Activated CD4-positive, alpha-beta T cell treated with anti-CD3 and anti-CD28 coated beads, Interleukin-2, Interleukin-4, amounts not matched to agents 100 ng/mL and 50 ng/mL, durations not matched to agents 16 hours and 8 hours (primary cell): Measurements from ENCODE around the gene SUSD6.

Experiments used
- DNase-seq: peaks from one replicate; pipeline ENCODE4 v3.0.0-alpha.2; 2020; ENCODE audit warnings: low spot score

The SUSD6 gene

GRCh38 chr14:69673578-69674305 is 62.3 kb downstream of the SUSD6 start:
- DNase-seq: no peak

GRCh38 chr14:69674546-69675244 is 63.3 kb downstream of the SUSD6 start:
- peak; percentile 57 for DNase-seq

- no peak for DNase-seq
These were observed 63.8 kb downstream of the SUSD6 start for GRCh38 chr14:69675245-69675583.

DNA sequence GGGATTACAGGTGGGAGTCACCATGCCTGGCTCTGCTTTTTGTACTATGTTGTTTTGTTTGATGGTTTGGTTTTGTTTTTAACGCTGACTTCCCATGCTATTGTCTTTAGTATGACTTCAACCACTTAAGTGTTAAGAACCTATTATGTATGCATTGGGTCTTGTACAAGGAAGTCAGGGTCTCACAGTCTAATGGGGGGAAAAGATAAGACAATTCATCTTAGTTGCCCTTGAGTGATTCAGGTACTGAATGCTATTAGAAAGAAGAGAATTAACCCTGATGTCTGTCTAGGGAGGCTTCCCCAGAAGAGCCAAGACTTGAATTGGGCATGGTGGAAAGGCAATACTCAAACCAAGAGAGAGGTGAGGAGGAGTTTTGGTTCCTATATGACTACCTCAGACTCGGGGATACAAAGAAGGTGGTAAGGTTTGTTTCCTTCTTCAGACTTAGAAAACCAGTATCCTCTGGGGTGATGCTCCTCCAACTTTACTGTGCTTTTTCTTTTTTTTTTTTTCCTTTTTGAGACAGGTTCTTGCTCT is 64.6 kb downstream of the SUSD6 start:
- DNase-seq: peak; percentile 93

DNA sequence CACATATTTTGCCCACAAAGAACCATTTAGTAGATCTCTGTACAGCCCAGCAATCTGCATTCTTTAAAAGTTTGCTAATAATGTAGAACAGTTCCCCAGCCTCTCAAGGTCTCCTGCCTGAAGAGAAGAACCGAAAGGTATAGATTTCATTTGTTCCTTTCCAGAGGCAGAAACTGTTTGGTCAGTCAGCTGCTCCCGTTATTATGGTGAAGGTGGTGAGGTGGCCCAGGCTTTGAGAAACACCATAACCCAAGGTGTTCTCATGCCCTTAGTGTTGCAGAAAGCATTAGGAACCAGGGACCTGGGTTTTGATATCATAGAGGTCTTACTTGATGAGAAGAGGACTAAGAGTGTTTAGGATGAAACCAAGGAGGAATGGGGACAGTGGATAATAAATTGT is 65.3 kb downstream of the SUSD6 start:
- peak; percentile 54 for DNase-seq

- no peak for DNase-seq
These were observed 68.9 kb downstream of the SUSD6 start for GRCh38 chr14:69680297-69680696.

DNA sequence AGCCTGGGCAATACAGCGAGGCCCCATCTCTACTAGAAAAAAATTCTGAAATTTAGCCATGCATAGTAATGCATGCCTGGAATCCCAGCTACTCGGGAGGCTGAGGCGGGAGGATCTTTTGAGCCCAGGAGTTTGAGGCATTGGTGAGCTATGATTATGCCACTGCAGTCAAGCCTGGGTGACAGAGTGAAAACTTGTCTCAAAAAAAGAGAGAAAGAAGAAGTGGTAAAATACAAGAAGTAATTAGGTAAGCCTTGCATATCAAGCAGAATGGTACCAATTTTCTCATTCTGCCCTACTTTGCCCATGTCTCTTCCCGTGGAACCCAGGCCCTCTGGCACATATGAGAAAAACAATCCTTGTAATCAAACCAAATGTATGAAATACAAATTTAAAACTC is 70.7 kb downstream of the SUSD6 start:
- DNase-seq: no peak

- DNase-seq: peak; percentile 64
These were observed 71.3 kb downstream of the SUSD6 start for GRCh38 chr14:69682621-69683263.

GRCh38 chr14:69683971-69684370 is 72.6 kb downstream of the SUSD6 start:
- peak; percentile 74 for DNase-seq

DNA sequence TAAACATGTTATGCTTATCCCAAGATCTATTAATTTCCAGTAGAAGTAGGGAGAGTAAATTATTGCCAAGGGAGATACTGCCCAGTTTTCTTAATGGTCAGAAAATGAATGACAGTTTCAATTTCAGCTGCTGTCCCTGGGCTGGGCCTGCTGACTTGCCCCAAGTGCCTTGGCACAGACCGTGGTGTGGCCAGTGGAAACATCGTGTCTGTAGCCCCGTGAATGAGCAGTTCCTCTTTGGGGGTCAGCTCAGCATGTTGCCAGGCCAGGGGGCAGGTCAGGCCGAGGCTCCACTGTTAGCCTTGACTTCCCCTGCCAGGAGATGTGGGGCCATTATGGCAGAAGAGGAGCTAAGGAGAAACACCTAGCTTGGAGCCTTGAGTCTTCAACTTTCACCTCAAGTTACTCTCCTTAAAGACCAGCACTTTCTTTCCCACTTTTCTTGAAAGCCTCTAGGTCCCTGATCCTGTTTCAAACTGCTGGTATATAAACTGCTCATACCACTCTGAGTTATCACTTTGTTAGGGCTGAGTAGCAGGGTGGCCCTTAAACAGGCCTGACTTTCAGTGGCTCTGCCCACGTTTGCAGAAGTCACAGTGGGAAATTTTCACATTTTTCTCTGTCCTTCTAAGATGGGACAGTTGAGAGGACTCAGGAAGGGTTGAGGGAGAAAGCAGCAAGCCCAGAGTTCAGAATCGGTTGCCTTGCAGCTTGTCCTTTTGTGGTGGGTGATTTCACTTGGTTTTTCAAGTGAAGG is 73.2 kb downstream of the SUSD6 start:
- DNase-seq: no peak

DNA sequence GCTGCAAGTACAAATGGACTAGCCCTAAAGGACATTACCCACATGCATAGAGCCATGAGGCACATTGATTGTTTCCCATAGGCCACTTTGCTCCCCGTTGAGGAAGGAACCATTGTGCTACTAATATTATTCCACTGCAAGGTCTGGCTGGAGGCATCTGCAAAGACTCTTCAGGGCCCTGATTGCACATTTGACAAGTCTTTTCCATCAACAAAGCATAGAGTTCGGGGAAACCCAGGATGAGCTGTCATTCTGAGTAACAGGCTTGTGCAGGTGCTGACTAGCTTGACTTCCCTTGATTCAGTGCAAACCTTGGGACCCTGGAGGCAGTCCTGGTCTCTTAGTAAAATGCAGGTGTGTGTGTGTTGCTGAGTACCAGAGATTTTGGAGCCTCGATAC is 73.8 kb downstream of the SUSD6 start:
- DNase-seq: peak; percentile 93

- DNase-seq: peak; percentile 75
These were observed 74.3 kb downstream of the SUSD6 start for GRCh38 chr14:69685716-69686115.

- no peak for DNase-seq
These were observed 76.4 kb downstream of the SUSD6 start for GRCh38 chr14:69687606-69688298.

GRCh38 chr14:69688299-69688649 is 76.9 kb downstream of the SUSD6 start:
- DNase-seq: no peak

DNA sequence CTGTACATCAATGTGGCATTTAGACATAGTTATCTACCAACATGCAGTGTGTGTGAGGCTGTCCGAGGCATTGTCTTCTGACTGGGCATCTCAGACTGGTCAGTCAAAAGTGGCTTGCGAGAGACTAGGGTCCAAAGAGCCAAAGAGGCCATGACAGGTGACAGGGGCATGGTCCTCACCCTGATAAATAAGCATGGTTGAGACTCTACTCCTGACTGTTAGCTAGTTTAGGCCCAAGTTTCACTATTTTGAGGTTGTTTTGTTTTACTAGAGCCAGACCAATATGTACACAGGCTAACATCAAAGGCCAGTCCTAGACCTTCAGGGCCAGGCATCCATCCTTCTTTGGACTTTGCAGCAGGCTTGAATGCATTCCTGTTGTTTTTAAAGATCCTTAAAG is 78.6 kb downstream of the SUSD6 start:
- no peak for DNase-seq

DNA sequence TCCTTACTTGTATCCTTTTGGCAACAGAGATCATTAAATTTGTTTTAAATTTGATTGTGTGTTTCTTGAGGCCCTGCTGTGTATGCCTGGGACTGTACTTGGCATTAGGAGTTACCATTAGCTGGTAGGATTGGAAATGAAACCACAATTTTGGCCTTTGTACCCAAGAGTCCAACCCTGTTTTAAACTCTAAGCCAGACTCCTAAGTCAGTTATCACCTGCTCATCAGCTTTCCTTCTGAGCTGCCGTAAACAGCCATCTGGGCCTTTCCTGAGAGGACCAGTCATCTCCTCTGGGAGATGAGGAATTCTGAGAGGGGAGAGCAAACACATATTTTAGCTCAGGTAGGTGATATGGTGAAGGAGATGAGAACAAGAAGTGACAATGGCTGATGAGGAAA is 81.2 kb downstream of the SUSD6 start:
- DNase-seq: no peak

GRCh38 chr14:69693145-69693544 is 81.7 kb downstream of the SUSD6 start:
- no peak for DNase-seq

- no peak for DNase-seq
These were observed 82.7 kb downstream of the SUSD6 start for GRCh38 chr14:69693801-69694729.

DNA sequence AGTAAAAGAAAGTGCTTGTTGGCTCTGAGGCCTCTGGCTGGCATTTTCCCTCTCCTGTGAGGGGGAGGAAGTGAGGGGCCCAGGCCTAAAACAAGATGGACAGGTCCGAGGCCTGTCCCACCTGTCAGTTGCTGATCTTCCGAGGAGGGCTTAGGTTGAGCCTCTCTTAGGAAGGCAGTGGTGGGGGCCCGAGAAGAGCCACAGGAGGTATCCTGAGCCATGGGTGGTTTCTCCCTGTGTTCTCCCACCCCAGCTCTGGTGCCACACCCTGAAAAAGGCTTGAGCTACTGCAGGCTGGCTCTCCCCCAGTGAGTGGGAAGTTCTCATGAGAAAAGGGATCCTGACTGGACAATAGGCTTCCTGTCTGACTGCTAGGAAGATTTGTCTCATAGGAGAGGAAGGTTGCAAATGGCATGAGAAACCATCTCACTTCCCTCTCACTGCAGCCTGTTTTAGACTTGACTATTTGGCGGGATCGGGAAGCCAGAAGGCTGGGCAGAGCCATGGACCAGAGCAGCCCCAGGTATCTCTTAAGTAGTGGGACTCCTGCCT is 83.4 kb downstream of the SUSD6 start:
- no peak for DNase-seq
